GM12878 (cell line): ENCODE measurements around the gene KLHL22.

Experiments
- CEBPB ChIP-seq, 2 experiments: fragments of 150-350 bp in 1 of 2; IDR thresholded peaks; 2 replicates each; pipeline ENCODE4 v1.6.1; 2012 to 2014; ENCODE audit warnings: low read depth in 2 of 2, low read length in 2 of 2, borderline replicate concordance in 1 of 2, inconsistent platforms in 1 of 2
- CTCF ChIP-seq, 3 experiments: IDR thresholded peaks in 2 of 3; conservative IDR thresholded peaks in 1 of 3; 2 replicates each; pipeline ENCODE4 v1.5.1; 2011; ENCODE audit warnings: low read depth in 3 of 3, low read length in 3 of 3, mild to moderate bottlenecking in 3 of 3, control low read depth in 2 of 3, moderate library complexity in 2 of 3, inconsistent platforms in 1 of 3, mixed read lengths in 1 of 3; ENCODE audit not compliant: control insufficient read depth in 2 of 3, insufficient read depth in 1 of 3; ENCODE audit errors: extremely low read depth in 1 of 3
- EZH2 ChIP-seq: IDR thresholded peaks from 2 replicates; pipeline ENCODE4 v1.6.1; 2012; ENCODE audit warnings: low read depth, mild to moderate bottlenecking, control low read depth, inconsistent platforms, low read length, borderline replicate concordance; ENCODE audit not compliant: control insufficient read depth
- PML ChIP-seq: IDR thresholded peaks from 2 replicates; pipeline ENCODE4 v1.6.1; 2012; ENCODE audit warnings: low read length, inconsistent platforms
- POLR2AphosphoS2 ChIP-seq: IDR thresholded peaks from 2 replicates; pipeline ENCODE4 v1.6.1; 2011; ENCODE audit warnings: low read depth, mild to moderate bottlenecking, low read length, improper control_type of control experiment, moderate library complexity

GRCh38 chr22:20426259-20426615, 69.4 kb downstream of the KLHL22 start:
- no peak for TF ChIP-seq POLR2AphosphoS2
- no peak for TF ChIP-seq EZH2
- no peak for TF ChIP-seq CTCF (IDR thresholded peaks at IDR 0.05 in 2 of 3, conservative IDR thresholded peaks at IDR 0.05 in 1 of 3; ENCODE audit: control insufficient read depth in 2 of 3, extremely low read depth in 1 of 3, insufficient read depth in 1 of 3, low read depth in 3 of 3, low read length in 3 of 3)
- no peak for TF ChIP-seq CEBPB (IDR thresholded peaks at IDR 0.05; ENCODE audit: borderline replicate concordance in 1 of 2, low read depth in 2 of 2, low read length in 2 of 2)
- no peak for TF ChIP-seq PML
